ENCODE measurements around the gene CORT.
A peak's percentile ranks its signal among the peaks of the same experiment; 100 is the strongest.

CORT gene

DNA sequence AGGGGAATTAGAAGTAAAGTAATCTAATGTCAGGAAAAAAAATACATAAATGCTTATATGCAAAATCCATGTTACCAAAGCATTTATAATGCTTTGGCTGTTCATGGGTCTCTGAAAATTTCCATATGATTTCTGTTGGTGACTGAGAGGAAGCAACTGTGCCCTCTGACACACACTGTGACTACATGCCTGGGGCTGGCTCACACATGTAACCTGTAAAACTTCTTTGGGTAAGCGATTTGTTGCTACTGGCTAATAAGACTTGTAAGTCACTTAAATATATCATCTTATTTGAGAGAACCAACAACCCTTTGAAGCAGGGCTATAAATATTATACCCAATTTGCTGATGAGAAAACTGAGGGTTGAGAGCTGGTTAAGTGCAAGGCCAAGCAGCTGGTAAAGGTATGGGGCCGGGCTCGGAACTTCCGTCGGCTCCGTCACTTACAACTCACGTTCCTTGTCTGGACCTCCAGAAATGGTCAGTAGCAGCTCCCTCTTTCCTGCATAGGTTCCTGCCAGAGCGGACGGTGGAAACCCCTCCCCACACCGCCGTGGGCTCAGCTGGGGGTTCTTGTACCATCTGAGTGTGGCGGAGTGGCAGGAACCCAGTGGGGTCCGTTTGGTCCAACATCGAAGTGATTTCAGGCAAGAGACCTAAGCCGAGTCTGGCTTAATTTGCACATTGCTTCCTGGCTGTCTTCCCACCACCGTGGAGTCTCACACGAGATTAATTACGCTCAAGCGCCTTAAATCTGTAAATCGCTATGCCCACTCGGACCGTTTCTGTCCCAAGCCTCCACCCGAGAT, 21.8 kb downstream of the CORT start:
- TF ChIP-seq, protein P1, sequence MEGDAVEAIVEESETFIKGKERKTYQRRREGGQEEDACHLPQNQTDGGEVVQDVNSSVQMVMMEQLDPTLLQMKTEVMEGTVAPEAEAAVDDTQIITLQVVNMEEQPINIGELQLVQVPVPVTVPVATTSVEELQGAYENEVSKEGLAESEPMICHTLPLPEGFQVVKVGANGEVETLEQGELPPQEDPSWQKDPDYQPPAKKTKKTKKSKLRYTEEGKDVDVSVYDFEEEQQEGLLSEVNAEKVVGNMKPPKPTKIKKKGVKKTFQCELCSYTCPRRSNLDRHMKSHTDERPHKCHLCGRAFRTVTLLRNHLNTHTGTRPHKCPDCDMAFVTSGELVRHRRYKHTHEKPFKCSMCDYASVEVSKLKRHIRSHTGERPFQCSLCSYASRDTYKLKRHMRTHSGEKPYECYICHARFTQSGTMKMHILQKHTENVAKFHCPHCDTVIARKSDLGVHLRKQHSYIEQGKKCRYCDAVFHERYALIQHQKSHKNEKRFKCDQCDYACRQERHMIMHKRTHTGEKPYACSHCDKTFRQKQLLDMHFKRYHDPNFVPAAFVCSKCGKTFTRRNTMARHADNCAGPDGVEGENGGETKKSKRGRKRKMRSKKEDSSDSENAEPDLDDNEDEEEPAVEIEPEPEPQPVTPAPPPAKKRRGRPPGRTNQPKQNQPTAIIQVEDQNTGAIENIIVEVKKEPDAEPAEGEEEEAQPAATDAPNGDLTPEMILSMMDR (IDR thresholded peaks at IDR 0.05), result no peak
- no peak for TF ChIP-seq ZFX (IDR thresholded peaks at IDR 0.05; ENCODE audit: borderline replicate concordance)
- peak overlapping the region; percentile 65 for H3K27ac ChIP-seq

DNA sequence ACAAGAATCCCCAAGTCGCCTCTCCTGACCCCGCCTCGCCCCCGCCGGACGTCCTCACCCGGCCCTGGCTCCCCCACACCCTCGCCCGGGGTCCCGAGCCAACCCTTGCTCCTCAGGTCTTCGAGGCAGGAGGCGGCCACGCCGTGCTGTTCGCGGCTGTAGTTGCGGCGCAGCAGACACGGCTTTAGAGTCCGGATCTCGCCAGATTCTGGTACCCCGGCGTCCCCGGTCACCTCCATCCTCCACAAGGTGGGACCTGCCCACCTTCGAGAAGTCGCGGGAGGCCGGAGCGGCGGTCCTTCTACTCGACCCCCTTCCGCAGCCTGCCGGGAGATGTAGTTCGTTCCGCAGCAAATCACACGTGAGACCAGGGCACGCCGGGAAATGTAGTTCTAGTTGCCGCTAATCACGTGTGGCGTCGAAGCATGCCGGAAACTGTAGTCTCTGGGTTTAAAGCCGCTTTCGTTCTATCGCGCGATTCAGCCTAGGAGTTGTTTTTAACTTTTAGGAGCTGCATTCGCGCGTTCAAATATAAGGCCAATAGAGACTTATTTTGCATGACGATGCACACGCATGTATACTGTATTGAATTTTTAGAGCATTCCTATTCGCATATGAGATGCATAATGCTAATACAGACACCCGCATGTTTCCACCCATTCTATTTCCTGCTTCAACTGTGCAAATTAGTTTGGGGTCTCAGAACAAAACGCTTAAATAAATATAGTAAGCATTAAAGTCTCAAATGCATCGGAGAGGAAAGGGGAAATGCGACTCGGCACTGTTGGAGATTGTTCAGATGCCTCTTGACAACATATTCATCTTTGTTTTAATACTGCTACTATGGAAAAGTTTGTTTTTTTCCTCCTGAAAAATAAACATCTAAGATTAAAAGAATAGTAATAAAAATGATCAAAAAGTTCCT, 22.7 kb downstream of the CORT start, which contains the start of gene DFFA:
DFFA (minus strand) TSS at position 310 of the 925 bp plus-strand sequence; CDS start at position 239, 71 bp downstream.
- TF ChIP-seq ZFX (IDR thresholded peaks at IDR 0.05; ENCODE audit: borderline replicate concordance), result no peak
- TF ChIP-seq, protein P1 (IDR thresholded peaks at IDR 0.05), result no peak

DNA sequence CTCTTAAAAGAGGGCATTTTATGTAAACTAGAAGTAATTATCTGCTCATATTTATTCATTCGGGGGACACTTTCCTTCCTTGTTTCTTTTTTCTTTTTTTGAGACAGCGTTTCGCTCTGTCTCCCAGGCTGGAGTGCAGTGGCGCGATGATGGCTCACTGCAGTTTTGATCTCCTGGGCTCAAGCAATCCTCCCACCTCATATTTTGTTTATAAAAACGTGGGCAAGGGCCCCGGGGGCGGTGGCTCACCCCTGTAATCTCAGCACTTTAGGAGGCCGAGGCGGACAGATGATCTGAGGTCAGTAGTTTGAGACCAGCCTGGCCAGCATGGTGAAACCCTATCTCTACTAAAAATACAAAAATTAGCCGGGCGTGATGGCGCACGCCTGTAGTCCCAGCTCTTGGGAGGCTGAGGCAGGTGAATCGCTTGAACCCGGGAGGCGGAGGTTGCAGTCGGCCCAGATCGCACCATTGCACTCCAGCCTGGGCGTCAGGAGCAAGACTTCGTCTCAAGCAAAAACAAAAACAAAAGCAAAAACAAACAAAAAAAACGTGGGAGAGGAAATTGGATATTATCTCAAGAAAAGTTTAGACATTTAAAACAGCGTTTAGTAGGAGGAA, 23.4 kb downstream of the CORT start:
- peak overlapping the region; percentile 65 for H3K27ac ChIP-seq
- no peak for TF ChIP-seq ZFX (IDR thresholded peaks at IDR 0.05; ENCODE audit: borderline replicate concordance)
- TF ChIP-seq, protein P1 (IDR thresholded peaks at IDR 0.05), result no peak

More for the DNA sequence above, 22.7 kb downstream of the CORT start, which contains the start of gene DFFA:
- peak within 1 kb of the TSS; percentile 65 for H3K27ac ChIP-seq

DNA sequence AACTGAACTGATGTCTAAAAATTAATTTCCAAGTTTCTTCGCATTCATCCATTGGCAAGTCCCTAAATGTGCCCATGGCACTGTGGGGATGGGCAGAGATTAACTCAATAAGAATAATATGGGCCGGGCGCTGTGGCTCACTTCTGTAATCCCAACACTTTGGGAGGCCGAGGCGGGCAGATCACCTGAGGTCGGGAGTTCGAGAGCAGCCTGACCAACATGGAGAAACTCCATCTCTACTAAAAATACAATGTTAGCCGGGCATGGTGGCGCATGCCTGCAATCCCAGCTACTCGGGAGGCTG, 24.4 kb downstream of the CORT start:
- H3K27ac ChIP-seq, result peak overlapping the region; percentile 71

DNA sequence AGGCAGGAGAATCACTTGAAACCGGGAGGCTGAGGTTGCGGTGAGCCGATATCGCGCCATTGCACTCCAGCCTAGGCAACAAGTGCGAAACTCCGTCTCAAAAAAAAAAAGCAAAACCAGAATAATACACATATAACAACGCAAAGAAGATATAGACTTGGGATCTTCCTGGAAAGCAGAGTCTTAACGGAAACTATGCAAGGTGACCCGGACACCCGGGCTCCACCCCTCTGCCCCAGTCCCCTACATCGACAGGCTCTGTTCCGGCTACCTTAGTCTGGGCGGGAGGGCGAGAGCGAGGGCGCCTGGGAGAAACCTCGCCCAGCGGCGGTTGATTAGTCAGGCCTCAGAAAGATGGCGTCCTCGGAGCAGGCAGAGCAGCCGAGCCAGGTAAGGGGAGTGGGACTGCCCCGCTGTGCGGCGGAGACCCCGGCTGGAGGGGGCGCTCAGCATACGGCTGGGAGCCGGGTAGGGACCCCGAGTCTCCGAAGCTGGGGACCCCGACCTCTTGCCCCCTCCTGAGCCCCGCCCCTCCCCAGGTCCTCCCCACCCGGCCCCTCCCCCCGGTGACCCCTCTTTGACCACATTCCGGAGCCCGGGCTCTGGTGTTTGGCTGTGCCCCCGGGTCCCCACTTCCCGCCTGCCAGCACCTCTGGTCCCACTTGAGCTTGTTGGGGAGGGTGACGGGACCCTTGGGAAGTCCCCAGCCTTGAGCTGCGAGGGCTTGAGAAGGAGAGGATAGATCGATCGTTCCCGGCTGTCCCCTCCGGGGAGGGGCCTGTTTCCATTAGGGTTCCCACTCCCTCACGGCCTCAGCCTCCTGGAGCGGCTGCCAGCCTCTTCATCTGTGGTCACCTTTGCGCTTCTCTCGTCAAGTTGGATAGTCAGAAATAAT, 25.0 kb downstream of the CORT start, which contains the start of gene PEX14:
PEX14 (plus strand) TSS at position 338 of the 895 bp plus-strand sequence; CDS start at position 355, 17 bp downstream.
- peak within 1 kb of the TSS; percentile 71 for H3K27ac ChIP-seq
- TF ChIP-seq, protein P1 (IDR thresholded peaks at IDR 0.05), result no peak
- no peak for TF ChIP-seq ZFX (IDR thresholded peaks at IDR 0.05; ENCODE audit: borderline replicate concordance)

DNA sequence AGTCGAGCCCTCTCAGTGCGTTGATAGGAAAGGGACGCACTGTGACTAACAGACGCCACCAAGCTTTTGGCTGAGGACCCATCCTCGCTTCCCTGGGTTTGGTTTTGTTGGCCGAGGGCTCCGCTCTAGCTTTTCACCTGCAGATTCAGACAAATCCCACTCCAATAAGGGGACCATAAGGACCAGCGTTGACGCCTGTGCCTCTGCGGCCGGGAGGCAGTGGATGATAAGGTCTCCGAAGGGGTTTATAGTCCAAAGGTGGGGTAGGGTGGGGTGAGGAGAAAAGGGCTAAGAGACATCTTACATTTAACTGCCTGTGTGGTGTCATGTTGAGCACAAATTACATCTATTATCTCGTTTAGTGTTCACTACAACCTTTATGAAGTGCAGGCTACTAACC, 25.7 kb downstream of the CORT start:
- TF ChIP-seq ZFX (IDR thresholded peaks at IDR 0.05; ENCODE audit: borderline replicate concordance), result no peak
- TF ChIP-seq, protein P1 (IDR thresholded peaks at IDR 0.05), result no peak
- H3K27ac ChIP-seq, result peak overlapping the region; percentile 71

Measured in 22Rv1 (cell line).